Right lobe of liver (tissue), 6 donors: Measurements from ENCODE around the gene SEMA4F. TPM values are rescaled to one million over a fixed set of nuclear protein-coding genes. Genes with fewer than 3 reads are reported as not detected.
"Not testable (repeated sequence)": the region's sequence is repeated elsewhere in the genome, so short reads cannot be mapped to it uniquely, and the experiment has no call there.

Source experiments
- ATAC-seq, 4 donors: fragments of 200-7000 bp; cut with Tn5 transposase; one replicate each; pipeline ENCODE4 v1.9.1; 2020; ENCODE audit warnings: mild to moderate bottlenecking in 4 of 4, moderate library complexity in 4 of 4
- DNase-seq, 3 donors: peaks; one replicate each; pipeline ENCODE4 v3.0.0-alpha.2; 2020
- H3K27ac ChIP-seq, 3 donors: fragments of 200-600 bp; one replicate each; pipeline ENCODE4 v1.8.0; 2022
- H3K27me3 ChIP-seq, 2 donors: fragments of 200-600 bp; one replicate each; pipeline ENCODE4 v1.8.0; 2022
- H3K36me3 ChIP-seq, 4 donors: fragments of 200-600 bp; sonication (generic) in 1 of 4; one replicate each; pipeline versions ENCODE4 v1.5.1 to v1.8.0; 2017 to 2022; ENCODE audit warnings: control low read depth in 1 of 4
- H3K4me1 ChIP-seq, 4 donors: fragments of 200-600 bp; sonication (generic) in 1 of 4; one replicate each; pipeline versions ENCODE4 v1.5.1 to v1.8.0; 2017 to 2022; ENCODE audit warnings: control low read depth in 1 of 4
- H3K4me3 ChIP-seq, 3 donors: fragments of 200-600 bp; one replicate each; pipeline ENCODE4 v1.8.0; 2022
- H3K9me3 ChIP-seq, 4 donors: fragments of 200-600 bp; sonication (generic) in 1 of 4; one replicate each; pipeline versions ENCODE4 v1.5.1 to v1.8.0; 2017 to 2022; ENCODE audit warnings: control low read depth in 1 of 4
- CTCF ChIP-seq, 4 donors: fragments of 200-600 bp in 3 of 4; fragments of 450-650 bp in 1 of 4; IDR thresholded peaks; one replicate each; pipeline versions ENCODE4 v1.5.1 to v1.8.0; 2016 to 2022; ENCODE audit warnings: antibody characterized with exemption in 4 of 4, mild to moderate bottlenecking in 2 of 4
- POLR2A ChIP-seq: fragments of 450-650 bp; IDR thresholded peaks from one replicate; pipeline ENCODE4 v1.6.1; 2017; ENCODE audit warnings: antibody characterized with exemption, mild to moderate bottlenecking
- WGBS: methylation state at CpG from one replicate; pipeline ENCODE4 v1.1.6; 2018; ENCODE audit warnings: low coverage, low lambda C conversion rate; ENCODE audit not compliant: insufficient coverage; ENCODE audit errors: missing lambda C conversion rate; 5-methylcytosine and 5-hydroxymethylcytosine counted together
- intact Hi-C, 2 donors: fragments of 100-400 bp; cut with DNase I; formaldehyde crosslinking; loops; one replicate each; pipeline versions ENCODE4 v1.11.2 to v1.14.1; 2022
- total RNA-seq, 6 experiments: library from RNA; depleted of rRNA in 2 of 6; stranded (reverse); fragments of >200 nt in 2 of 6; fragmentation: NEBNext Ultra II Directional in 3 of 6; extraction: Animal tissue kit (Norgen Biotek cat#: 25700) in 3 of 6; gene quantifications; one replicate each; pipeline versions ENCODE4 v1.1.0 to v1.2.4, GENCODE V29; 2016 to 2023
- donor health status: DM: no; HTN: yes; CAD: no.
- donor health status: DM: no; HTN: no; CAD: no.
- donor health status: DM: no; HTN: no; CAD: no.
- donor health status: DM: no; HTN: yes; CAD: no.
- donor health status: DM: no; HTN: yes; CAD: no.

The SEMA4F gene
- total RNA-seq, 6 experiments from 2014 or later: 1.1 to 2.3 (median 1.6) TPM

DNA sequence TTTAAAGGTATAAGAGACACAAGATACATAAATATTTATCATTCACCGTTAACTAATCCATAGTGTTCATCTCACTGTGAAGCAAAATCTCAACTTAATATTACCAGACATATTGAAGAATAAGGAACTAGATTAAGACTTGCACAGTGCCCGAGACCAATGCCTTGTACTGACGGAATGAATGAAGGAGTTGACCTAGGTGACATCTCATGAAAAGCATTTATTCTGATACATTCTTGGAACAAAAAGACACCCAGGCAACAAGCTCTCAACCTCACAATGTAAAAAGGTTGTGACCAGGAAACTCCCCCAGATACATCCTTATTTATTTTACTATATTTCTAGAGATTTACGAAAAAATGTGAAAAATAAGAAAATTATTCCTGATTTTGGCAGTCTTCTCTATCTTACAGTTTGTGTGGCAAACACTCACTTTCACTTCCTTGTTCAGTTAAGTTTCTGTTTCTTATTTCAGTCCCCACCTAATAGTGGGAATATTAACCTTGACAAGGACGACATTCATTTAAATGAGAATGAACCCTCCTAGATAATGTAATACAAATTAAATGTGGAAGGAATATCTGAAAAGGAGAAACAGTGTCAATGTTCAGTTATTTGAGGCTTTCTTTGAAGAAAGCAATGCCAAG is 34.3 kb upstream of the SEMA4F start:
- 61% methylated on average over 5 of the region's 5 CpGs for WGBS
- intact Hi-C loops: no loop called here
- H3K27ac ChIP-seq: no peak overlapping the region

DNA sequence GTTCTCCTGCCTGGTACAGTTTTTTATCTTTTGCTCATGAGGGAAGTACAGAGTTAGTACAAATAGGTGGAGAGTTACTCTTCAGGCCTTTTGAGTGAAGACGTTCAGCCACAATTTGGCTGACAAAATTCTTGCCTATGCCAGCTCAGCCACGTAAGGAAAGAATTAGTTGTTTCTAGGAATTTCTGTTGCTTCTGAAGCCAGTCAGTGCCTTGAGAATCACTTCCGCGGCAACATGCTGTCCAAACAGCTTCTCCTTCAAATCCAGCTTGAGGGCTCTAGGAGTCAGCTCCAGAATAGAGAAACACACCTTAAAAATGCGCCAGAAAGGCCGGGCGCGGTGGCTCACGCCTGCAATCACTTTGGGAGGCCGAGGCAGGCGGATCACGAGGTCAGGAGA is 33.4 kb upstream of the SEMA4F start:
- ATAC-seq: no peak
- Histone ChIP-seq H3K36me3 (no peaks in the 10 kb centered on the region), H3K9me3 (no peaks in the 10 kb centered on the region), H3K4me1 (no peaks in the 10 kb centered on the region), H3K27me3 (no peaks in the 10 kb centered on the region), H3K27ac (no peak overlapping the region), H3K4me3 (no peak overlapping the region)
- intact Hi-C loops: no loop called here
- 83% methylated on average over 12 of the region's 12 CpGs for WGBS
- no peak for DNase-seq
- TF ChIP-seq POLR2A (no peak), CTCF (IDR thresholded peaks at IDR 0.05) (no peak)

More for the DNA sequence above, 34.3 kb upstream of the SEMA4F start:
- Histone ChIP-seq H3K36me3 (no peaks in the 10 kb centered on the region), H3K4me3 (no peak overlapping the region), H3K4me1 (no peaks in the 10 kb centered on the region), H3K9me3 (no peaks in the 10 kb centered on the region), H3K27me3 (no peaks in the 10 kb centered on the region)
- DNase-seq: no peak
- TF ChIP-seq POLR2A (no peak), CTCF (IDR thresholded peaks at IDR 0.05) (no peak)
- ATAC-seq: no peak

GRCh38 chr2:74625658-74626425 is 28.2 kb upstream of the SEMA4F start:
- TF ChIP-seq CTCF (IDR thresholded peaks at IDR 0.05) (no peak), POLR2A (no peak)
- no peak overlapping the region for H3K4me3 ChIP-seq
- WGBS: 88% methylated on average over 5 of the region's 5 CpGs
- intact Hi-C loops: no loop called here
- H3K27me3 ChIP-seq: no peaks in the 10 kb centered on the region
- no peak overlapping the region for H3K27ac ChIP-seq
- no peaks in the 10 kb centered on the region for H3K9me3 ChIP-seq
- DNase-seq (no peak), ATAC-seq (no peak)
- no peaks in the 10 kb centered on the region for H3K4me1 ChIP-seq
- H3K36me3 ChIP-seq: no peaks in the 10 kb centered on the region

DNA sequence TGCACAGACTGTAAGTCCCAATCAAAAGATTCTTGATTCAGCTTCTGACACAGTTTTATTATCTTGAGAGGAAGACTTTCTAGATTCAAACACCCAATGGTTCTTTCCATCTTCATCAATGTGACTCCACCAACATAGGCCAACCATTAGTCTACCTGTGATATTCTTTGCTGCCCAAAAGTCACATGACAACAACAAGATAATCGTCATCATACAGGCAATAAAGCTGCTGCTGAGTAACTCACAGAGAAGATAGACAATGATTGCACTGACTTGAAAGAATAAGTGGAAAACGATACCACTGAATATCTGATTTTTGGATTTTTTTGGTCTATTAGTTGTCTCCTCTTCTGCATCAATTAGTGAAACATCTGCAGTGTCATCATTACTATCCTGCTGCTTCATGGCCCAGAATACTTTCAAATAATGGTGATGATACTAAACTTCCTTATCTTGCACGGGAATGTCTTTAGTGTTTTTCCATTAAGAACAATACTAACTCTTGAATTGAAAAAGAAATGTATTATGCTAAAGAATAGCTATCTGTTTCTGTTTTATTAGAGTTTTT is 25.4 kb upstream of the SEMA4F start:
- no peaks in the 10 kb centered on the region for H3K9me3 ChIP-seq
- H3K4me3 ChIP-seq: no peak overlapping the region
- no peak for TF ChIP-seq POLR2A
- TF ChIP-seq CTCF (IDR thresholded peaks at IDR 0.05): no peak
- no peaks in the 10 kb centered on the region for H3K27me3 ChIP-seq
- no peak overlapping the region for H3K27ac ChIP-seq
- H3K36me3 ChIP-seq: no peaks in the 10 kb centered on the region
- WGBS: 52% methylated on average over 3 of the region's 3 CpGs
- intact Hi-C loops: no loop called here
- H3K4me1 ChIP-seq: no peaks in the 10 kb centered on the region
- DNase-seq: no peak
- ATAC-seq: no peak

- H3K9me3 ChIP-seq, ATAC-seq: not testable (repeated sequence)
- 81% methylated on average over 3 of the region's 3 CpGs for WGBS
These were observed 23.6 kb upstream of the SEMA4F start for GRCh38 chr2:74630454-74630853.

More at GRCh38 chr2:74630454-74630853, 23.6 kb upstream of the SEMA4F start:
- H3K4me1 ChIP-seq, H3K27me3 ChIP-seq, H3K36me3 ChIP-seq, DNase-seq, intact Hi-C loops, H3K4me3 ChIP-seq, H3K27ac ChIP-seq: not testable (repeated sequence)
